Measurements from ENCODE around the gene FAM131B.

Gene FAM131B

GRCh38 chr7:143320620-143321019 lies 41.9 kb downstream of the FAM131B start:
- no peak for DNase-seq

- no peak for DNase-seq
These were observed 43.9 kb downstream of the FAM131B start for GRCh38 chr7:143318661-143319060.

GRCh38 chr7:143316492-143316891 lies 46.0 kb downstream of the FAM131B start:
- peak; percentile 43 for DNase-seq

GRCh38 chr7:143315776-143316175 lies 46.7 kb downstream of the FAM131B start, which contains the start of gene CLCN1:
Gene CLCN1, plus strand, starts transcription at chr7:143316111. Its CDS starts 102 bp downstream, at chr7:143316213.
- DNase-seq, result no peak

- no peak for DNase-seq
These were observed 48.4 kb downstream of the FAM131B start for GRCh38 chr7:143314127-143314526.

GRCh38 chr7:143308632-143309031 lies 53.9 kb downstream of the FAM131B start:
- no peak for DNase-seq

- peak; percentile 5 for DNase-seq
These were observed 57.0 kb downstream of the FAM131B start for GRCh38 chr7:143305423-143306070.

- no peak for DNase-seq
These were observed 57.6 kb downstream of the FAM131B start for GRCh38 chr7:143304938-143305337.

- DNase-seq, result no peak
These were observed 58.8 kb downstream of the FAM131B start for GRCh38 chr7:143303733-143304132.

Data from GF-D8 (cell line).